IMR-90 (cell line): Measurements from ENCODE around the gene AATF. TPM values are rescaled to one million over a fixed set of nuclear protein-coding genes. Genes with fewer than 3 reads are reported as not detected.

ENCODE experiments used
- ATAC-seq: fragments of 200-7000 bp; cut with Tn5 transposase; 2 replicates; pipeline ENCODE4 v1.9.1; 2020; ENCODE audit warnings: low read depth, mild to moderate bottlenecking, moderate library complexity
- BruUV-seq: library from RNA; stranded (reverse); fragments of 400-500 nt; replicated peaks from 2 replicates; lab custom pipeline; 2021; lab: Mats Ljungman, UMichigan
- CTCF ChIA-PET: fragments of 300-600 bp; formaldehyde crosslinking; extraction: SDS; loops from one replicate; lab custom pipeline; 2021; ENCODE audit warnings: antibody characterized with exemption; lab: Yijun Ruan, JAX
- POLR2A ChIA-PET: fragments of 300-600 bp; sonication (Branson Sonifier 250); formaldehyde crosslinking; loops from one replicate; lab custom pipeline; 2022; ENCODE audit warnings: antibody characterized with exemption; ENCODE audit not compliant: unreplicated experiment; lab: Charles Lee
- DNase-seq: peaks from one replicate; pipeline ENCODE4 v3.0.0; 2013
- H2AFZ ChIP-seq: replicated peaks from 2 replicates; pipeline ENCODE3; 2013; ENCODE audit warnings: low read length, mild to moderate bottlenecking; ENCODE audit not compliant: poor library complexity
- H2AK5ac ChIP-seq: 2 replicates; pipeline ENCODE4 v1.6.1; 2013; ENCODE audit warnings: low read depth, low read length, inconsistent platforms
- H2AK9ac ChIP-seq: replicated peaks from 2 replicates; pipeline ENCODE3; 2013; ENCODE audit warnings: mild to moderate bottlenecking, low read depth, low read length, moderate library complexity; ENCODE audit not compliant: poor library complexity
- H2BK120ac ChIP-seq: 2 replicates; pipeline ENCODE4 v1.6.1; 2013; ENCODE audit warnings: low read depth, low read length, inconsistent platforms
- H2BK15ac ChIP-seq: 3 replicates; pipeline ENCODE4 v1.6.1; 2013; ENCODE audit warnings: low read depth, low read length, inconsistent platforms
- H2BK20ac ChIP-seq: 2 replicates; pipeline ENCODE4 v1.6.1; 2013; ENCODE audit warnings: low read depth, mild to moderate bottlenecking, inconsistent platforms, low read length, moderate library complexity
- H2BK5ac ChIP-seq: 2 replicates; pipeline ENCODE4 v1.6.1; 2013; ENCODE audit warnings: mild to moderate bottlenecking, low read depth, low read length, inconsistent platforms; ENCODE audit not compliant: poor library complexity, severe bottlenecking
- H3K14ac ChIP-seq: replicated peaks from 2 replicates; pipeline ENCODE4 v1.6.1; 2013; ENCODE audit warnings: low read depth, low read length, inconsistent platforms
- H3K18ac ChIP-seq: 2 replicates; pipeline ENCODE4 v1.6.1; 2013; ENCODE audit warnings: low read depth, low read length, control low read depth
- H3K23ac ChIP-seq: 2 replicates; pipeline ENCODE4 v1.6.1; 2013; ENCODE audit warnings: low read depth, low read length, inconsistent platforms
- H3K27ac ChIP-seq: 2 replicates; pipeline ENCODE4 v1.5.1; 2013; ENCODE audit warnings: mild to moderate bottlenecking, control low read depth, low read length; ENCODE audit not compliant: insufficient read depth
- H3K27me3 ChIP-seq: 2 replicates; pipeline ENCODE4 v1.6.1; 2013; ENCODE audit warnings: low read length; ENCODE audit not compliant: control insufficient read depth, insufficient read depth
- H3K36me3 ChIP-seq: 2 replicates; pipeline ENCODE4 v1.6.1; 2013; ENCODE audit warnings: low read length, mixed read lengths; ENCODE audit not compliant: control insufficient read depth, insufficient read depth
- H3K4ac ChIP-seq: 2 replicates; pipeline ENCODE4 v1.6.1; 2013; ENCODE audit warnings: low read depth, low read length, inconsistent platforms
- H3K4me1 ChIP-seq: 2 replicates; pipeline ENCODE4 v1.6.1; 2013; ENCODE audit warnings: low read length, mixed read lengths; ENCODE audit not compliant: control insufficient read depth, insufficient read depth
- H3K4me2 ChIP-seq: 2 replicates; pipeline ENCODE4 v1.6.1; 2013; ENCODE audit warnings: low read depth, mild to moderate bottlenecking, control low read depth, low read length, moderate library complexity
- H3K4me3 ChIP-seq: 2 replicates; pipeline ENCODE4 v1.5.1; 2013; ENCODE audit warnings: low read depth, mild to moderate bottlenecking, control low read depth, low read length, moderate library complexity; ENCODE audit not compliant: insufficient read depth
- H3K56ac ChIP-seq: 2 replicates; pipeline ENCODE4 v1.6.1; 2013; ENCODE audit warnings: low read length, inconsistent platforms; ENCODE audit not compliant: insufficient read depth; ENCODE audit errors: extremely low read depth
- H3K79me1 ChIP-seq, 2 experiments: 2 replicates each; pipeline ENCODE4 v1.6.1; 2013; ENCODE audit warnings: low read length in 2 of 2, inconsistent platforms in 1 of 2, low read depth in 1 of 2
- H3K9ac ChIP-seq: 2 replicates; pipeline ENCODE4 v1.6.1; 2013; ENCODE audit warnings: low read depth, low read length, control low read depth
- H3K9me1 ChIP-seq: 2 replicates; pipeline ENCODE4 v1.6.1; 2013; ENCODE audit warnings: low read length, inconsistent platforms; ENCODE audit not compliant: insufficient read depth
- H3K9me3 ChIP-seq: 2 replicates; pipeline ENCODE4 v1.6.1; 2013; ENCODE audit warnings: low read length; ENCODE audit not compliant: control insufficient read depth, insufficient read depth
- H4K20me1 ChIP-seq: 2 replicates; pipeline ENCODE4 v1.6.1; 2013; ENCODE audit warnings: low read length, inconsistent platforms; ENCODE audit not compliant: insufficient read depth
- H4K5ac ChIP-seq: 2 replicates; pipeline ENCODE4 v1.6.1; 2013; ENCODE audit warnings: mild to moderate bottlenecking, low read depth, low read length, control low read depth
- H4K8ac ChIP-seq, 2 experiments: 2 replicates each; pipeline ENCODE4 v1.6.1; 2013; ENCODE audit warnings: low read depth in 2 of 2, low read length in 2 of 2, control low read depth in 1 of 2, inconsistent platforms in 1 of 2
- H4K91ac ChIP-seq: 2 replicates; pipeline ENCODE4 v1.6.1; 2013; ENCODE audit warnings: low read depth, low read length, inconsistent platforms; ENCODE audit not compliant: insufficient read depth
- BHLHE40 ChIP-seq: fragments of 150-350 bp; IDR thresholded peaks from 2 replicates; pipeline ENCODE4 v1.6.1; 2016; ENCODE audit warnings: mild to moderate bottlenecking, low read depth, low read length
- CEBPB ChIP-seq: IDR thresholded peaks from 2 replicates; pipeline ENCODE4 v1.6.1; 2012; ENCODE audit warnings: low read depth, low read length, improper control_type of control experiment
- CHD1 ChIP-seq: IDR thresholded peaks from 2 replicates; pipeline ENCODE4 v1.6.1; 2012; ENCODE audit warnings: low read depth, low read length, improper control_type of control experiment
- CTCF ChIP-seq: conservative IDR thresholded peaks from 2 replicates; pipeline ENCODE4 v1.5.1; 2012; ENCODE audit warnings: mild to moderate bottlenecking, low read depth, low read length, improper control_type of control experiment
- ELK1 ChIP-seq: fragments of 150-350 bp; IDR thresholded peaks from 2 replicates; pipeline ENCODE4 v1.6.1; 2016; ENCODE audit warnings: low read depth, mild to moderate bottlenecking, low read length, moderate library complexity, borderline replicate concordance
- FOS ChIP-seq: fragments of 150-350 bp; IDR thresholded peaks from 2 replicates; pipeline ENCODE4 v1.6.1; 2016; ENCODE audit warnings: low read depth, low read length
- MAFK ChIP-seq: IDR thresholded peaks from 2 replicates; pipeline ENCODE4 v1.6.1; 2012; ENCODE audit warnings: low read depth, low read length, improper control_type of control experiment
- MAZ ChIP-seq: IDR thresholded peaks from 2 replicates; pipeline ENCODE4 v1.6.1; 2012; ENCODE audit warnings: low read depth, mild to moderate bottlenecking, low read length, improper control_type of control experiment, moderate library complexity, borderline replicate concordance
- MXI1 ChIP-seq: IDR thresholded peaks from 2 replicates; pipeline ENCODE4 v1.6.1; 2012; ENCODE audit warnings: low read depth, mild to moderate bottlenecking, low read length, moderate library complexity, borderline replicate concordance
- NFE2L2 ChIP-seq: fragments of 150-350 bp; IDR thresholded peaks from 2 replicates; pipeline ENCODE4 v1.6.1; 2016; ENCODE audit warnings: low read depth, mild to moderate bottlenecking, low read length
- RAD21 ChIP-seq: IDR thresholded peaks from 2 replicates; pipeline ENCODE4 v1.6.1; 2012; ENCODE audit warnings: low read length, improper control_type of control experiment
- RCOR1 ChIP-seq: IDR thresholded peaks from 2 replicates; pipeline ENCODE4 v1.6.1; 2012; ENCODE audit warnings: mild to moderate bottlenecking, low read length, improper control_type of control experiment; ENCODE audit not compliant: insufficient replicate concordance
- RFX5 ChIP-seq: IDR thresholded peaks from 2 replicates; pipeline ENCODE4 v1.8.0; 2012; ENCODE audit warnings: low read depth, mild to moderate bottlenecking, low read length, moderate library complexity
- SMC3 ChIP-seq: fragments of 150-350 bp; IDR thresholded peaks from 2 replicates; pipeline ENCODE4 v1.6.1; 2016; ENCODE audit warnings: low read depth, mild to moderate bottlenecking, antibody characterized with exemption, low read length, moderate library complexity
- USF2 ChIP-seq: fragments of 150-350 bp; IDR thresholded peaks from 2 replicates; pipeline ENCODE4 v1.6.1; 2017; ENCODE audit warnings: mild to moderate bottlenecking, antibody characterized with exemption, low read length, low read depth
- WGBS, 2 experiments: methylation state at CpG; one replicate each; pipeline versions ENCODE4 v1.1.5 to v1.1.7; 2013; ENCODE audit warnings: missing lambda C conversion rate in 2 of 2; ENCODE audit not compliant: insufficient read length in 1 of 2; ENCODE audit errors: extremely low coverage in 2 of 2; 5-methylcytosine and 5-hydroxymethylcytosine counted together
- dilution Hi-C: fragments of 300-500 bp; cut with HindIII; formaldehyde crosslinking; loops from one replicate; pipeline ENCODE4 v1.14.3; 2018; ENCODE audit warnings: low sequenced_read_pairs; ENCODE audit not compliant: unreplicated experiment
- in situ Hi-C: fragments of 300-500 bp; cut with MboI; formaldehyde crosslinking; loops from 3 replicates; pipeline ENCODE4 v1.14.3; 2019; ENCODE audit warnings: low sequenced_read_pairs, inconsistent platforms, mixed read lengths
- intact Hi-C: fragments of 100-400 bp; cut with micrococcal nuclease; formaldehyde crosslinking; loops from 2 replicates; pipeline ENCODE4 v1.10.0; 2022
- polyA plus RNA-seq, 3 experiments: library from polyadenylated mRNA; depleted of rRNA; stranded (reverse); fragments of >200 nt; gene quantifications; 2 replicates each; pipeline ENCODE4 v1.2.3, GENCODE V29; 2012; ENCODE audit warnings: low replicate concordance in 1 of 3
- total RNA-seq: library from RNA; depleted of rRNA; stranded (reverse); fragments of >200 nt; gene quantifications from 2 replicates; pipeline ENCODE4 v1.2.3, GENCODE V29; 2012

The AATF gene
- total and polyA plus RNA-seq, 2 of the 4 experiments (the other 2 are of a cell fraction) = 21.0 to 34.8 TPM

GRCh38 chr17:37069087-37069486, 120.3 kb downstream of the AATF start:
- Histone ChIP-seq H4K91ac (no peak overlapping the region), H3K14ac (no peak overlapping the region), H3K36me3 (no peaks in the 10 kb centered on the region), H3K4ac (no peak overlapping the region), H3K79me1 (no peaks in the 10 kb centered on the region), H3K56ac (no peak overlapping the region), H2AK5ac (no peak overlapping the region), H2BK5ac (no peak overlapping the region), H3K4me3 (no peak overlapping the region), H2BK20ac (no peak overlapping the region), H2BK120ac (no peak overlapping the region), H3K27ac (no peak overlapping the region), H3K18ac (no peak overlapping the region), H2AK9ac (no peak overlapping the region), H2AFZ (no peak overlapping the region), H4K20me1 (no peaks in the 10 kb centered on the region), H3K9me1 (no peaks in the 10 kb centered on the region; the same call in 1 of the 2 replicates), H4K8ac (no peak overlapping the region), H4K5ac (no peak overlapping the region), H3K9ac (no peak overlapping the region), H3K9me3 (peaks cover 1% of the 10 kb centered on the region; the same call in 1 of the 2 replicates), H3K4me2 (no peak overlapping the region), H2BK15ac (no peak overlapping the region), H3K27me3 (peaks cover 33% of the 10 kb centered on the region), H3K4me1 (peaks cover 3% of the 10 kb centered on the region), H3K23ac (no peak overlapping the region)
- intact Hi-C loops (no loop called here), dilution Hi-C loops (loop anchor here (25.0 kb wide), 1 partner anchor 432 kb away; no protein-coding TSS in a partner anchor), in situ Hi-C loops (no loop called here)
- ChIA-PET CTCF (no interaction called here), POLR2A (interaction anchor here (0.6 kb wide), 1 partner anchor 520 kb away, joined by 5 read pairs; no protein-coding TSS in a partner anchor)
- no peak for ATAC-seq
- no TSS peak for BruUV-seq
- no CpG with 5 or more reads among the region's 3 CpGs for WGBS, 2 experiments
- DNase-seq = no peak
- no peak for TF ChIP-seq NFE2L2
- no peak for TF ChIP-seq CEBPB
- TF ChIP-seq RCOR1 = no peak
- no peak for TF ChIP-seq MXI1
- TF ChIP-seq MAZ = no peak
- no peak for TF ChIP-seq RAD21
- no peak for TF ChIP-seq CHD1
- TF ChIP-seq BHLHE40 = no peak
- no peak for TF ChIP-seq USF2
- TF ChIP-seq RFX5 = no peak
- TF ChIP-seq MAFK = no peak
- TF ChIP-seq CTCF = no peak
- TF ChIP-seq FOS = no peak
- TF ChIP-seq SMC3 = no peak
- TF ChIP-seq ELK1 = no peak
